ENCODE data around the gene LEMD2.

The LEMD2 gene

DNA sequence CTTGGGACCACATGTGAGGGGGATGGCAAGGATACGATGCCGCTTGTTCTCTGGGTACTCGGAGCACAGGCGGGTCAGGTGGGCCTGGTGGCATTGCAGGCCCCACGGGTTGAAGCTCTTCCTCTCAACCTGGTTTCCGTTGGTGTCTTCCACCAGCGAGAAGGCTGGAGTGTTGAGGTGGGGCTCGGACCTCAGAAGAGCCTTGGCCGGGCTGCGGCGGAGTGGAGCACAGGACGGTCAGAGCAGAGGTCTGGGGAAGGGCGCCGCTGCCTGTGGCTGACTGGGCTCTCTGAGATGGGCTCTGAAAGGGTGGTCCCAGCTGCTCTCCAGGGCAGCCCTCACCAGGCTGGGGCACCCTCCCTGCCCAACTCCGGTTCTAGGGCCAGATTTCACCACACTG, 62.2 kb downstream of the LEMD2 start:
- TF ChIP-seq, protein P1, sequence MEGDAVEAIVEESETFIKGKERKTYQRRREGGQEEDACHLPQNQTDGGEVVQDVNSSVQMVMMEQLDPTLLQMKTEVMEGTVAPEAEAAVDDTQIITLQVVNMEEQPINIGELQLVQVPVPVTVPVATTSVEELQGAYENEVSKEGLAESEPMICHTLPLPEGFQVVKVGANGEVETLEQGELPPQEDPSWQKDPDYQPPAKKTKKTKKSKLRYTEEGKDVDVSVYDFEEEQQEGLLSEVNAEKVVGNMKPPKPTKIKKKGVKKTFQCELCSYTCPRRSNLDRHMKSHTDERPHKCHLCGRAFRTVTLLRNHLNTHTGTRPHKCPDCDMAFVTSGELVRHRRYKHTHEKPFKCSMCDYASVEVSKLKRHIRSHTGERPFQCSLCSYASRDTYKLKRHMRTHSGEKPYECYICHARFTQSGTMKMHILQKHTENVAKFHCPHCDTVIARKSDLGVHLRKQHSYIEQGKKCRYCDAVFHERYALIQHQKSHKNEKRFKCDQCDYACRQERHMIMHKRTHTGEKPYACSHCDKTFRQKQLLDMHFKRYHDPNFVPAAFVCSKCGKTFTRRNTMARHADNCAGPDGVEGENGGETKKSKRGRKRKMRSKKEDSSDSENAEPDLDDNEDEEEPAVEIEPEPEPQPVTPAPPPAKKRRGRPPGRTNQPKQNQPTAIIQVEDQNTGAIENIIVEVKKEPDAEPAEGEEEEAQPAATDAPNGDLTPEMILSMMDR (IDR thresholded peaks at IDR 0.05; ENCODE audit: insufficient read depth, low read length, poor library complexity, severe bottlenecking): no peak
- H3K27me3 ChIP-seq (replicated peaks; ENCODE audit: control insufficient read depth, insufficient read depth, low read length): peaks cover 2% of the 10 kb centered on the region
- H3K4me3 ChIP-seq (replicated peaks; ENCODE audit: low read depth, low read length): no peak overlapping the region
- DNase-seq (ENCODE audit: extremely low read depth, insufficient read length): no peak
- H3K36me3 ChIP-seq (ENCODE audit: control insufficient read depth, insufficient read depth, low read length): no peaks in the 10 kb centered on the region

DNA sequence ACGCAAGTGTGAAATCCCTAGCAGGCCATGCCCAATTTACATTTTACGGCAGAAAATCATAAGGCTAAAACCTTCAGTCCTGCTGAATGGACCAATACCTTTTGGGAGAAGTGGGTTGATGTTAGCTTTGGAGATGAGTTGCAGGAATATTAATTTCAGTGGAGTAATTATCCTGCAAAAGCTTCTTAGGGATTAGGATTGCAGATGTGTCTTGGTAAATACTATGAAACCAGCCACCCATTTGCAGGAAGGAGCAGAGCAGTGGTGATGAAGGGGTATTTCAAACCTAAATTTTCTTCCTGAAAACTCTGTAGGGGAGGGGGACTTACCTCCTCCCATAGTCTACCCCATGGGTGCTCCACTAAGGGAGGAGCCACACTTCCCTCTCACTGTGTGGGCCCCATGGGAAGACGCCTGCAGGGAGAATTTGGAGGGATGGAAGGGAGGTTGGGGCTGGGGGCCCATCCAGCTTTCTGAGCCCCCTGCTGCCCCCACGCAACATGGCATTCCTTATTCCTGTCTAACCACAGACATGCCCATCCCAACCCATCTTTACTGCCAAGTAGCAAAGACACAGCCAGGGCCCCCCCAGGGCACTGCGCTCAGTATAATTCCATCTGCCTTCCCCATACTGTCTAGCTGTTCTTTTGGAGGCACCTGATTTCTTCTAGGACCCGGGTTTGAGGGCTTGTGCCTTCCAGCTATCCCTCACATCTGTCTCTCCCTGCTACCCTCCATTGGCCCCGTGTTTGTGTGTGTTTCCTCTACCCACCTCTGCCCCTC, 62.8 kb downstream of the LEMD2 start:
- DNase-seq (ENCODE audit: extremely low read depth, insufficient read length): no peak
- Histone ChIP-seq H3K4me3 (replicated peaks; ENCODE audit: low read depth, low read length) (no peak overlapping the region), H3K36me3 (ENCODE audit: control insufficient read depth, insufficient read depth, low read length) (no peaks in the 10 kb centered on the region), H3K27me3 (replicated peaks; ENCODE audit: control insufficient read depth, insufficient read depth, low read length) (peaks cover 2% of the 10 kb centered on the region)
- TF ChIP-seq, protein P1 (IDR thresholded peaks at IDR 0.05; ENCODE audit: insufficient read depth, low read length, poor library complexity, severe bottlenecking): no peak

DNA sequence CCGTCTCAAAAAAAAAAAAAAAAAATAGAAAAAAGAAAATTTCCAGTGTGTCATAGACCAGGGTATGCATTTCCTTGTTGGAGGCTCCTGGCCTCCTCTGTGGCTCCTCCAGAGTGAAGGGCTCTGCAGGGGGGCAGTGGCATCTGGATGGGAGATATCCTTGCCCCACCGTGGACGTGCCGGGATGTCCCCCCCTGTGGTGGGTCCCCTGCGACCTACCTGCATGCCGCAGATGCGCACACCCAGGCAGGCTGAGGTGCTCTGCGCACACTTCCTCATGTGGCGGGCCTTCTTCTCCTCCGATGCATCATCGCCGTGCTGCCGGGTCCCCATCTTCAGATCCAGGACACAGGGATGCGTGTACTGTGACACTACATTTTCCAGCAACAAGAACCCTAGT, 63.7 kb downstream of the LEMD2 start:
- no peak for DNase-seq (ENCODE audit: extremely low read depth, insufficient read length)
- H3K36me3 ChIP-seq (ENCODE audit: control insufficient read depth, insufficient read depth, low read length): no peaks in the 10 kb centered on the region
- H3K4me3 ChIP-seq (replicated peaks; ENCODE audit: low read depth, low read length): no peak overlapping the region
- TF ChIP-seq, protein P1 (IDR thresholded peaks at IDR 0.05; ENCODE audit: insufficient read depth, low read length, poor library complexity, severe bottlenecking): no peak
- peaks cover 2% of the 10 kb centered on the region for H3K27me3 ChIP-seq (replicated peaks; ENCODE audit: control insufficient read depth, insufficient read depth, low read length)

DNA sequence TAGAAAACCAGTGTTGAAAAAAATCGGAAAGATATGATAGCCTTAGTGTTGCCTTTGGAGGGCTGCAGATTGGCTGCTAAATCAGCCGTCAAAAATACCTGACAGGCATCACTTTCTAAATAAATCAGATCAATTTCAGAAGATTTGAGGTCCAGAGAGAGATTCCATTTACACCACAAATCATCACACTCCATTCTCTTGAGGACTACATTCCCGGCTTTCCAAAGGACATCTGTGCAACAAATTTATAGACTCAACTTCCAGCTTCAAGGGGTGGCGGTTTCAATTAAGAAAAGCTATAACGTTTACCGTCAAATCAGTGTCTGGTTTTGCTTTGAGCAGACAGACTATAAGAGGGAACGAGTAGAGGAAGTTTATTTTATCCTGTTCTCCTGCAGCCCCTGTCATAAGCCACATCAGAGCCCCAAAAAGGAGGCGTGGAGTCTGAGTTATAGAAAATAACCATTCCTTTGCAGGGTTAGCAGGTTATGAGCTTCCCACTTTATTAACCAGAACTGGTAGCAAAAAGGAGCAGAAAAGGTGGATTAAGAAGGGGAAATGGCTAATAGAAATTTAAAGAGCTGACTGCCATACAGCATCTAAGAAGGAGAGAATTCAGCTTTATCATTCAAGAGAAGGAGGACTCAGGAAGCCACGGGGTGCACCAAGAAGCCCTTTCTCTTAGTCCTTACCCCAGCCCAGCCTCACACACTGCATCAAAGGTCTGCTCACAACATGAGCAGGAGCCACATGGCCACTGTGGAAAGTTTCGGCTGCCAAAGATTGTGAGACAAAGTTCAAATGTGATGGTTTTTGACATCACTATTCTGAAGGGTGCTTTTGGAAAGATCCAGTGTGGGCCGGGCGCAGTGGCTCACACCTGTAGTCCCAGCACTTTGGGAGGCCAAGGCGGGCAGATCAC, 64.6 kb downstream of the LEMD2 start:
- Histone ChIP-seq H3K4me3 (replicated peaks; ENCODE audit: low read depth, low read length) (no peak overlapping the region), H3K36me3 (ENCODE audit: control insufficient read depth, insufficient read depth, low read length) (no peaks in the 10 kb centered on the region), H3K27me3 (replicated peaks; ENCODE audit: control insufficient read depth, insufficient read depth, low read length) (peaks cover 2% of the 10 kb centered on the region)
- no peak for DNase-seq (ENCODE audit: extremely low read depth, insufficient read length)
- TF ChIP-seq, protein P1 (IDR thresholded peaks at IDR 0.05; ENCODE audit: insufficient read depth, low read length, poor library complexity, severe bottlenecking): no peak

DNA sequence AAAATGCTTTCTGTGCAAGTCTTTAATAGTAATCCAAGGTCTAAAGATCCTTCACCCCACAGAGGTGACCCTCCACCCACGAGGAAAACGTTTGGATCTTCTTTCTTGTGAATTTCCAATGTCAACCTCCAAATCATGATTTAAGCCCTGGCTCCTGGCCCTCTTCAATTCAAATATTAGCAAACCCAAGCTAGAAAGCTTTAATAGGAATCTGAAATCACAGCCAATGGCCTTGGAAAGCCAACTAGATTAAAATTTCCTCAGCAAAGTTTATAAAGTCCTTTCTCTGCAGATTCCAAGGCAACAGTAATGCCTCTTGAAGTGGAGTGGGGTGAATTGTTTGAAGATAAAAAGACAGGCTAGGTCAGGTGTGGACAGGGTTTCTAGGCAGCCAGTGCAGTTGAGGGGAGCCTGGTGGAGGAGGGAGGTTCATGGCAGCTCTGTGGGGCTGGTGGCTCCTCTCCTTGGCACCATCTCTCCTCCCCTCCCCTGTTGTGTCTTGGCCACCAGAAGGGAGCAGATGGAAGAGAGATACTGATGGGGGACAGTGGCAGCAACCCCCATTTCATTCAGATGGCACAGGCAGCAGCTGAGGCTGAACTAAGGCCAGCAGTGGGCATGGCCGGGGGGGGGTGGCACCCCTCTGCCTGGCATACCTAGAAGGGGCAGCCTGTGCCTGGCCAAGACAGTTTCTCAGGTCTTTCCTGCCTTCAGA, 65.4 kb downstream of the LEMD2 start:
- TF ChIP-seq, protein P1 (IDR thresholded peaks at IDR 0.05; ENCODE audit: insufficient read depth, low read length, poor library complexity, severe bottlenecking): no peak
- Histone ChIP-seq H3K36me3 (ENCODE audit: control insufficient read depth, insufficient read depth, low read length) (no peaks in the 10 kb centered on the region), H3K4me3 (replicated peaks; ENCODE audit: low read depth, low read length) (no peak overlapping the region), H3K27me3 (replicated peaks; ENCODE audit: control insufficient read depth, insufficient read depth, low read length) (peaks cover 2% of the 10 kb centered on the region)
- no peak for DNase-seq (ENCODE audit: extremely low read depth, insufficient read length)

All from GM06990 (cell line).